GM20000 (cell line): ENCODE results near the gene LRP5.
A peak's percentile ranks its signal among the peaks of the same experiment; 100 is the strongest.
"Not testable (repeated sequence)": the region's sequence is repeated elsewhere in the genome, so short reads cannot be mapped to it uniquely, and the experiment has no call there.

ENCODE experiments used
- DNase-seq: peaks from one replicate; pipeline ENCODE4 v3.0.0; 2012; ENCODE audit warnings: low spot score
- TF ChIP-seq, protein P1 (sequence below): IDR thresholded peaks from 2 replicates; pipeline ENCODE4 v1.5.1; 2012; ENCODE audit warnings: mild to moderate bottlenecking, control low read depth; ENCODE audit errors: extremely low read depth, missing control alignments

Gene LRP5

DNA sequence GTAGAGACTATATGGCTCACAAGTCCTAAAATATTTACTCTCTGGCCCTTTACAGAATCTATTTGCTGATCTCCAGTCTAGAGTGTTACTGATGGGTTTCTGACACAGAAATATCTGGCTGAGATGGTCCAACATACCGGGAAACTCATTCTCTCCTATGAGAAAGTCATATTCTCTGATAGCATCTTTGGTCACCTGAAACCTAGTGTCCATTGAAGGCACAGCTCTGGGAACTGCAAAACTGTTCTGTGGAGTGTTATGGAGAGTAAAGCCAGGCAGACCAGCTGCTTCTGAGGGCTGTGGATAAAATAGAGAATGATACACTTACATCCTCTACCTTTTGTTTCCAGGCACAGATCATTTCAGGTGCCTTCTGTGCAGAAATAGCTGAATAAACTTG lies 38.1 kb upstream of the LRP5 start:
- no peak for DNase-seq
- TF ChIP-seq, protein P1, sequence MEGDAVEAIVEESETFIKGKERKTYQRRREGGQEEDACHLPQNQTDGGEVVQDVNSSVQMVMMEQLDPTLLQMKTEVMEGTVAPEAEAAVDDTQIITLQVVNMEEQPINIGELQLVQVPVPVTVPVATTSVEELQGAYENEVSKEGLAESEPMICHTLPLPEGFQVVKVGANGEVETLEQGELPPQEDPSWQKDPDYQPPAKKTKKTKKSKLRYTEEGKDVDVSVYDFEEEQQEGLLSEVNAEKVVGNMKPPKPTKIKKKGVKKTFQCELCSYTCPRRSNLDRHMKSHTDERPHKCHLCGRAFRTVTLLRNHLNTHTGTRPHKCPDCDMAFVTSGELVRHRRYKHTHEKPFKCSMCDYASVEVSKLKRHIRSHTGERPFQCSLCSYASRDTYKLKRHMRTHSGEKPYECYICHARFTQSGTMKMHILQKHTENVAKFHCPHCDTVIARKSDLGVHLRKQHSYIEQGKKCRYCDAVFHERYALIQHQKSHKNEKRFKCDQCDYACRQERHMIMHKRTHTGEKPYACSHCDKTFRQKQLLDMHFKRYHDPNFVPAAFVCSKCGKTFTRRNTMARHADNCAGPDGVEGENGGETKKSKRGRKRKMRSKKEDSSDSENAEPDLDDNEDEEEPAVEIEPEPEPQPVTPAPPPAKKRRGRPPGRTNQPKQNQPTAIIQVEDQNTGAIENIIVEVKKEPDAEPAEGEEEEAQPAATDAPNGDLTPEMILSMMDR, result no peak

DNA sequence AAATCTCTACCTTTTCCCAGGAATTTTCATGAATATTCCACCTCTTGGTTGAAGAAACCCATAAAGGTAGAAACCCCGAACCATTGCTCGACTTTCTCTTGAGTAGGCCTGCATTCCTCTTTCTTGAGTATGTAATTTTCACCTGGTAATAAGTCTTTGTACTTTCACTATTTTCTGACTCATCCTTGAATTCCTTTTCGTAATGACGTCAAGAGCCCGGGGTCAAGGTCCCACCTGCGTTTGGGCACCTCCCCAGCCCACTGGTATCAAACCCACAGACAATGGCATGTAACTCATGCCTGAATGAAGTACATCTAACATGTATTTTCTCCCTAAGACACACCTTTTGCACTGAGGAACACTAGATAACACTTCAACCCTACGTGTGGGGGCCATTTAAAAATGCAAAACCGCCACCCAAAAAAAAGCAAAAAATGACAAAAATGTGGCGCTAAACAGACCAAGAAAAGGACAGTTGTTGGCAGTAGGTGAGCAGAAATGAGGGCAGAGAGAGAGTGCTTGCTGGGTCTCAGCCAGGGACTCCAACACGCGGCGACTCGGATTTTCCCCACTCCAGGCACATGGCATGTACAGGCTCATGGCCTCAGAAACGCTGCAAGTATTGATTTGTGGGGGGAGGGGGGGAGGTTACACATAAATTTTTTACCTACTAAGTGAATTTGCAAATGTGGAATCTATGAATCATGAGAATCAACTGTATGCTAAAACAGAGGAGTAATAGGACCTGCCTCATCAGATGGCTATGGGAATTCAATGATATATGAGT lies 36.5 kb upstream of the LRP5 start:
- TF ChIP-seq, protein P1, result no peak
- DNase-seq, result no peak

DNA sequence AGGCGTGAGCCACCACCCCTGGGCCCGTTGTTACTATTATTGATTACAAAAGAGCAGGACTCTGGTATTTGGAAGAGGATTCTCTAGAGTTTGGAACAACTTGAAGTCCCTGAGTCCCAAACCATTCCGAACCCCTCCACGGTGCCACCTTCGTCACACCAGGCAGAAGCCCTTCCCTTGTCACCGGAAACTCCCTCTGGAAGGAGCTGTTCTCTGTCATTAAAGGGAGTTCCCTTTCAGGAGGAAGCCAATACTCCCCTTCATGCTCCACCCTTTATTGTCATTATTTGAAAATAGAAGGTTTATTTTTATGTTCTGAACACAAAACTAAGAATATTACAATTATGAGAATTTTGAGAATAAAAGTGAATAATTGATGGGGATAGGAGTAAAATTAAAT lies 35.5 kb upstream of the LRP5 start:
- no peak for DNase-seq
- TF ChIP-seq, protein P1, result no peak

DNA sequence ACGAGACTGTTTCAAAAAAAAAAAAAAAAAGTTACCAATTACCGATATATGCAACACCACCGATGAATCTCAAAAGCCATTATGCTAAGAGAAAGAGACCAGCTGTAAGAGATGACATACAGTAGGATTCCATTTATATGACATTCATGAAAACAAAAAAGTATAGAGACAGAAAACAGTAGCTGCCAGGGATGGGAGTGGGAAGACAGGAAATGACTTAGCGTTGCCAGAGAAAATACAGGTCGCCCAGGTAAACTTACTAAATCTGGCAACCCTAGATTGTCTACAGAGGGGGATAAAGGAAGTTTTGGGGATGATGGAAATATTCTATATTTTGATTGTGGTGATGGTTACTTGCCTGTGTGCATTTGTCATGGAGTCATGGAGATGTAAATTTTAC lies 32.7 kb upstream of the LRP5 start:
- no peak for DNase-seq

DNA sequence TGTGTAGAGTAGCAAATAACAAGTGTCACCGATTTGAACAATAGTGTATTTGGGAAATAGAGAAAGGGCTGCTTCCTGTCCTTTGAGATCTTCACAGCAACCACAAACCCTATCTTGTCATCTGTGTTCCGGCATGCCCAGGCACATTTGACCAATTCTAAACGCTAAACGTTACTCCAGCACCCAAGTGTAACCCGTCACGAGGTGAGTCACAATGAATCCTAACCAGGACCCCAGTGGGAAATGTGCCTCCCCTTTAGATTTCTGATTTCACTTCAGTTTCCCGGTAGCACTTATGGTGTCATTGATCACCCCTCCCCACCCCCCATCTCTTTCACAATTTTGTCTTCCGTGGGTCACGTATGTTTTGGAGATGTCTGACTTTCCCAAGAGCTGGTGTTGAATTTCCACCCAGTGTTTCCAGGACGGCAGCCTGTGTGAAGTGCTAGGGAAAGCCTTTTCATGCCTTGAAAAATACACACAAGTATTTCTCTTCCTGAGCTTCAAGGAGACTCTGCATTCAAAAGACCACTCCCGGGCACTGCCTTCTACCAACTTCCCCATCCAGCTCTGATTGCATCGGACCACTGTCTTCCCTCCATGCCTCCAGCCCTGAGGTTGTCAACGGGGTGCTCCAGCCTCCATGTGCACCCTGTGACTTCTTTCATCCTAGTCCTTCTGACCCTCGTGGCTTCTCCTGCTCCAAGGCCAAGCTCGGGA lies 30.1 kb upstream of the LRP5 start:
- peak; percentile 66 for DNase-seq
- TF ChIP-seq, protein P1, result no peak

More for the DNA sequence above, 32.7 kb upstream of the LRP5 start:
- TF ChIP-seq, protein P1, result no peak

DNA sequence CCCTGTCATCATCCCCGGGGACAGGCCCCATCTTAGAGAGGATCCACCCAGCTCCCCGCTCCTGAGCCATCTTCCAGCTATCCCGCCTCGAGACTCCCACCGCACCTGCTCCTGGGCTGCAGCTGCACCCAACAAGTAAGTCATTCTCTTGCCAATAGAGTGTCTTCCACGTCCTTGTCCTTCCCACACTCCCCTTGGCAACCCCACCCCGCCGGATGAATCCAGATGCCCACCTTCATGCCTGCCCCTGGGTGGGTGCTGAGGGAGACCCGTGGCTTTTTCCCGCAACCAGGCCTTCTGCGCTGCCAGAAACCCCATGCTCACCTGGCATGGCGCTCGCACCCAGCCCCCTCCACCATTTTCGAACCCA lies 29.5 kb upstream of the LRP5 start:
- TF ChIP-seq, protein P1, result no peak

DNA sequence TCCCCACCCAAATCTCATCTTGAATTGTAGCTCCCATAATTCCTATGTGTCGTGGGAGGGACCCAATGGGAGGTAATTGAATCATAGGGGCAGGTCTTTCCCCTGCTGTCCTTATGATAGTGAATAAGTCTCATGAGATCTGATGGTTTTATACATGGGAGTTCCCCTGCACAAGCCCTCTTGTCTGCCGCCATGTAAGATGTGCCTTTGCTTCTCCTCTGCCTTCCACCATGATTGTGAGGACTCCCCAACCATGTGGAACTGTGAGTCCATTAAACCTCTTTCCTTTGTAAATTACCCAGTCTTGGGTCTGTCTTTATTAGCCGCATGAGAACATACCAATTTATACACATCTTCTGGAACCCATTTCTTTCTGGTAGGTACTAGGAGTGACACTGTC lies 27.8 kb upstream of the LRP5 start:
- not testable (repeated sequence) for DNase-seq

More for the DNA sequence above, 29.5 kb upstream of the LRP5 start:
- DNase-seq, result no peak
